ENCODE measurements around the gene DRD2.

- TF ChIP-seq, protein P1, sequence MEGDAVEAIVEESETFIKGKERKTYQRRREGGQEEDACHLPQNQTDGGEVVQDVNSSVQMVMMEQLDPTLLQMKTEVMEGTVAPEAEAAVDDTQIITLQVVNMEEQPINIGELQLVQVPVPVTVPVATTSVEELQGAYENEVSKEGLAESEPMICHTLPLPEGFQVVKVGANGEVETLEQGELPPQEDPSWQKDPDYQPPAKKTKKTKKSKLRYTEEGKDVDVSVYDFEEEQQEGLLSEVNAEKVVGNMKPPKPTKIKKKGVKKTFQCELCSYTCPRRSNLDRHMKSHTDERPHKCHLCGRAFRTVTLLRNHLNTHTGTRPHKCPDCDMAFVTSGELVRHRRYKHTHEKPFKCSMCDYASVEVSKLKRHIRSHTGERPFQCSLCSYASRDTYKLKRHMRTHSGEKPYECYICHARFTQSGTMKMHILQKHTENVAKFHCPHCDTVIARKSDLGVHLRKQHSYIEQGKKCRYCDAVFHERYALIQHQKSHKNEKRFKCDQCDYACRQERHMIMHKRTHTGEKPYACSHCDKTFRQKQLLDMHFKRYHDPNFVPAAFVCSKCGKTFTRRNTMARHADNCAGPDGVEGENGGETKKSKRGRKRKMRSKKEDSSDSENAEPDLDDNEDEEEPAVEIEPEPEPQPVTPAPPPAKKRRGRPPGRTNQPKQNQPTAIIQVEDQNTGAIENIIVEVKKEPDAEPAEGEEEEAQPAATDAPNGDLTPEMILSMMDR (IDR thresholded peaks at IDR 0.05; ENCODE audit: low read length), result no peak
- no peak for TF ChIP-seq EZH2 (optimal IDR thresholded peaks at IDR 0.05; ENCODE audit: low read depth, low read length)
Measured at GRCh38 chr11:113375402-113375801, 99.8 kb downstream of the DRD2 start.

Measured in MM.1S (cell line).